ENCODE results near the gene ANLN.

DNA sequence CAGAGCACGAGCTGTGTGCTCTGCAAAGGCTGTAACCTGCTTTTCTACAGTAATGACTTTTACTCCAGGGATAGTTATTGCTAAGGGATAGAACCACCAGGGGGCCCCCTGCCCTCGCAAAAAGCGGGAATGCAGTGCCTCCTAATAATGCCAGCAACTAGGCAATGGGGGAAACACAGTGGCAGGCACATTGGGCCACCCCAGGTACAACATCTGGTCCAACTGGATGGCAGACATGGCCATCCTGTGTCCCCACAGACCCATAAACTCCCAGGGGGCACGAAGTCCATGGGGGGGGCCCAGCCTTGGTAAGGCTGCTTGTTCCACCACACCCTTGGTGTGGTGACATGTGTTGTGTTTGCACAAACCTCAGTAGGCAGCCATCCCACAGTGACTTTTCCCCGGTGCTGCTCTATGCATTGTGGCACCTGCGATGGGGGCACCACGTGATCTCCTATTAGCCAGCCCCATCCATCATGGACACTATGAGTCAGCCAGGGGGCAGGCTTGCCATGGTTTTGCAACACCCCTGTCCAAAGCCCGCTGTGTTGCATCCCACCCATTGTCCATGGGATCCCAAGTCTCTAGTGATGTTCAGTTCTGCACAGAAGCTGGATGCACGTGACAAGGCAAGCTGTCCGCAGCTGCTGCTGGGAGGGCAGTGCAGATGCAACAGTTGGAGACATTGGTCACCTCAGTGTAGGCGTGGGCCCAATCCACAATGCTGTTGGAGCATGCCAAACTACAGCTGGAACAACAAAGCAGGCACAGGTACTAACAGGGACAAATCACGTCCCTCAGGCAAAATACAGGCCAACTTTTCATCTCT, 84.0 kb downstream of the ANLN start:
- TF ChIP-seq, protein P1, sequence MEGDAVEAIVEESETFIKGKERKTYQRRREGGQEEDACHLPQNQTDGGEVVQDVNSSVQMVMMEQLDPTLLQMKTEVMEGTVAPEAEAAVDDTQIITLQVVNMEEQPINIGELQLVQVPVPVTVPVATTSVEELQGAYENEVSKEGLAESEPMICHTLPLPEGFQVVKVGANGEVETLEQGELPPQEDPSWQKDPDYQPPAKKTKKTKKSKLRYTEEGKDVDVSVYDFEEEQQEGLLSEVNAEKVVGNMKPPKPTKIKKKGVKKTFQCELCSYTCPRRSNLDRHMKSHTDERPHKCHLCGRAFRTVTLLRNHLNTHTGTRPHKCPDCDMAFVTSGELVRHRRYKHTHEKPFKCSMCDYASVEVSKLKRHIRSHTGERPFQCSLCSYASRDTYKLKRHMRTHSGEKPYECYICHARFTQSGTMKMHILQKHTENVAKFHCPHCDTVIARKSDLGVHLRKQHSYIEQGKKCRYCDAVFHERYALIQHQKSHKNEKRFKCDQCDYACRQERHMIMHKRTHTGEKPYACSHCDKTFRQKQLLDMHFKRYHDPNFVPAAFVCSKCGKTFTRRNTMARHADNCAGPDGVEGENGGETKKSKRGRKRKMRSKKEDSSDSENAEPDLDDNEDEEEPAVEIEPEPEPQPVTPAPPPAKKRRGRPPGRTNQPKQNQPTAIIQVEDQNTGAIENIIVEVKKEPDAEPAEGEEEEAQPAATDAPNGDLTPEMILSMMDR (IDR thresholded peaks at IDR 0.05) = peak; percentile 59
- no peak for TF ChIP-seq FOXP1 (CRISPR knock-in tag; IDR thresholded peaks at IDR 0.05; ENCODE audit: borderline replicate concordance)
- no peak for TF ChIP-seq TEAD4 (CRISPR knock-in tag; IDR thresholded peaks at IDR 0.05)
- TF ChIP-seq, protein P2, sequence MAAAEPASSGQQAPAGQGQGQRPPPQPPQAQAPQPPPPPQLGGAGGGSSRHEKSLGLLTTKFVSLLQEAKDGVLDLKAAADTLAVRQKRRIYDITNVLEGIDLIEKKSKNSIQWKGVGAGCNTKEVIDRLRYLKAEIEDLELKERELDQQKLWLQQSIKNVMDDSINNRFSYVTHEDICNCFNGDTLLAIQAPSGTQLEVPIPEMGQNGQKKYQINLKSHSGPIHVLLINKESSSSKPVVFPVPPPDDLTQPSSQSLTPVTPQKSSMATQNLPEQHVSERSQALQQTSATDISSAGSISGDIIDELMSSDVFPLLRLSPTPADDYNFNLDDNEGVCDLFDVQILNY (CRISPR knock-in tag; IDR thresholded peaks at IDR 0.05) = no peak
- TF ChIP-seq IRF2 (CRISPR knock-in tag; IDR thresholded peaks at IDR 0.05; ENCODE audit: borderline replicate concordance, low read depth) = no peak
- no peak for TF ChIP-seq CBFB (CRISPR knock-in tag; IDR thresholded peaks at IDR 0.05; ENCODE audit: low read depth)
- TF ChIP-seq ATF3 (CRISPR knock-in tag; conservative IDR thresholded peaks at IDR 0.05) = no peak
- TF ChIP-seq EMX1 (CRISPR knock-in tag; IDR thresholded peaks at IDR 0.05) = no peak
- no peak for TF ChIP-seq ZNF121 (CRISPR knock-in tag; IDR thresholded peaks at IDR 0.05)
- TF ChIP-seq, protein P3, sequence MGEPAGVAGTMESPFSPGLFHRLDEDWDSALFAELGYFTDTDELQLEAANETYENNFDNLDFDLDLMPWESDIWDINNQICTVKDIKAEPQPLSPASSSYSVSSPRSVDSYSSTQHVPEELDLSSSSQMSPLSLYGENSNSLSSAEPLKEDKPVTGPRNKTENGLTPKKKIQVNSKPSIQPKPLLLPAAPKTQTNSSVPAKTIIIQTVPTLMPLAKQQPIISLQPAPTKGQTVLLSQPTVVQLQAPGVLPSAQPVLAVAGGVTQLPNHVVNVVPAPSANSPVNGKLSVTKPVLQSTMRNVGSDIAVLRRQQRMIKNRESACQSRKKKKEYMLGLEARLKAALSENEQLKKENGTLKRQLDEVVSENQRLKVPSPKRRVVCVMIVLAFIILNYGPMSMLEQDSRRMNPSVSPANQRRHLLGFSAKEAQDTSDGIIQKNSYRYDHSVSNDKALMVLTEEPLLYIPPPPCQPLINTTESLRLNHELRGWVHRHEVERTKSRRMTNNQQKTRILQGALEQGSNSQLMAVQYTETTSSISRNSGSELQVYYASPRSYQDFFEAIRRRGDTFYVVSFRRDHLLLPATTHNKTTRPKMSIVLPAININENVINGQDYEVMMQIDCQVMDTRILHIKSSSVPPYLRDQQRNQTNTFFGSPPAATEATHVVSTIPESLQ (CRISPR knock-in tag; IDR thresholded peaks at IDR 0.05) = no peak
- TF ChIP-seq SMAD3 (CRISPR knock-in tag; IDR thresholded peaks at IDR 0.05; ENCODE audit: borderline replicate concordance) = no peak
- TF ChIP-seq KAT7 (CRISPR knock-in tag; IDR thresholded peaks at IDR 0.05; ENCODE audit: borderline replicate concordance) = no peak
- TF ChIP-seq ZNF232 (CRISPR knock-in tag; IDR thresholded peaks at IDR 0.05) = no peak
- TF ChIP-seq, protein P4, sequence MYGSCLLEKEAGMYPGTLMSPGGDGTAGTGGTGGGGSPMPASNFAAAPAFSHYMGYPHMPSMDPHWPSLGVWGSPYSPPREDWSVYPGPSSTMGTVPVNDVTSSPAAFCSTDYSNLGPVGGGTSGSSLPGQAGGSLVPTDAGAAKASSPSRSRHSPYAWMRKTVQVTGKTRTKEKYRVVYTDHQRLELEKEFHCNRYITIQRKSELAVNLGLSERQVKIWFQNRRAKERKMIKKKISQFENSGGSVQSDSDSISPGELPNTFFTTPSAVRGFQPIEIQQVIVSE (CRISPR knock-in tag; IDR thresholded peaks at IDR 0.05; ENCODE audit: borderline replicate concordance) = no peak

All from WTC11 (cell line).